Measurements from ENCODE around the gene CYP27C1. TPM values are rescaled to one million over a fixed set of nuclear protein-coding genes. Genes with fewer than 3 reads are reported as not detected.

The CYP27C1 gene
- polyA plus RNA-seq, 4 donors, result 6.6 to 12.6 (median 8.3) TPM

DNA sequence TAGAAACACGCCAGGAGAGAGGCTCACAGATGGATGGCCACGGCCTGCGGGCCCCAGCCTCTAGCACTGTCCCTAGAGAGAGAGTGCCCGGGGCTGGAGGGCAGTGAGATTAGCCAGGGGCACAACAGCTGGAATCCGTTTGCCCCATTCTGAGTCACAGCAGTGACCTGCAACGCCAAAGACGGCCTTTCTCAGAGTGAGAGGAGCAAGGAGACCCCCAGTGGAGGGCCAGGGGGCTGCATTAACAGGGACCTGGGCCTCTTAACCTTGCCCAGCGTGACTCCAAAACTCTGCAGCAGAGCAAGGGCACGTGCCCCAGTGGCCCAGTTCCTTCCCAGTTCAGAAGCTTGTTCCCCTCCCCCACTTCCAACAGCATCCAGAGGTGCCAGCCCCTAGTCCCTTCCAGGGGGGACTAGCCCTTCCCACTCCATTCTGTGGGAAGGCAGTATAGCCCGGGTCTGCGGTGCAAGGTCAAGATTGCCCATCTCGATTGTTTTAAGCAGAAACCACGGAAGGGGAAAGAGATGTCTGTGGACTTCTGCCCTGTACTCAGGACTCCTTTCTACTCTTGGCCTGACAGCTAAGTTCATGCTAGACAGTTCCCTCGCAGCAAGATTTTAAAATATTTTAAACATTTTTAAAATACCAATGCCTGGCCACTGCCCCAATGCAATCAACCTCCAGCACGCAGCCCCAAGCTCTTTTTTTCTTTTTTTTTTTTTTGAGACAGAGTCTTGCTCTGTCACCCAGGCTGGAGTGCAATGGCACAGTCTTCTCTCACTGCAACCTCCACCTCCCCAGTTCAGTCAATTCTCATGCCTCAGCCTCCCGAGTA lies 62.2 kb downstream of the CYP27C1 start:
- no peak for DNase-seq (ENCODE audit: low read depth in 4 of 4, low spot score in 2 of 4)

DNA sequence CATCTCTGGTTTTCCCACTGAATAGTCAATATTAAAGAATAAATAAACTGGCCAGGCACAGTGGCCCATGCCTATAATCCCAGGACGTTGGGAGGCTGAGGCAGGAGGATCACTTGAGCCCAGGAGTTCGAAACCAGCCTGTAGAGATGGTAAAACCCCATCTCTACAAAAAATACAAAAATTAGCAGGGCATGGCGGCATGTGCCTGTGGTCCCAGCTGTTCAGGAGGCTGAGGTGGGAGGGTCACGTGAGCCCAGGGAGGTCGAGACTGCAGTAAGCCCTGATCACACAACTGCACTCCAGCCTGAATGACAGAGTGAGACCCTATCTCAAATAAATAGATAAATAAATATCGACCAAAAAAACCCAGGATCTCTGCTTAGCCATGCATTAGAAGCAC lies 63.0 kb downstream of the CYP27C1 start:
- DNase-seq (ENCODE audit: low read depth in 4 of 4, low spot score in 2 of 4), result no peak

DNA sequence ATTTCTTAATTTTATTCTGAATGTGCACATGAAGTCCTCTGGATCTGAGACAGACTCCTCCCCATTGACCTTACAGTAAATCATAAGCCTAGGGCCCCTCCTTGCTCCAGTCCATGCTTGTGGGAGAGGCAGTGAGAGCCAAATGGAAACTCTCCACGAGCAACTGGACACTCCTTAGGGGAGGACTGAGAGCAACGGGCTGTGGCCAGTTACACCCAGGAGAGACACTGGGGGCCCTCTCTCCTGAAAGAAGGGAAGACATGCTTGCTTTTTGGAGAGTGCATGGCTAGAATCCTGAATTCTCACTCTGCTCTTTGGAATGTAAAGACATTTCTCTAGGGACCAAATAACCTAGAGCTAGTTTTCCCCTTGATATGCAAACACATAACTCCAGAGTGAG lies 64.2 kb downstream of the CYP27C1 start:
- DNase-seq (ENCODE audit: low read depth in 4 of 4, low spot score in 2 of 4), result peak in 1 of 4 donors; percentile 76

DNA sequence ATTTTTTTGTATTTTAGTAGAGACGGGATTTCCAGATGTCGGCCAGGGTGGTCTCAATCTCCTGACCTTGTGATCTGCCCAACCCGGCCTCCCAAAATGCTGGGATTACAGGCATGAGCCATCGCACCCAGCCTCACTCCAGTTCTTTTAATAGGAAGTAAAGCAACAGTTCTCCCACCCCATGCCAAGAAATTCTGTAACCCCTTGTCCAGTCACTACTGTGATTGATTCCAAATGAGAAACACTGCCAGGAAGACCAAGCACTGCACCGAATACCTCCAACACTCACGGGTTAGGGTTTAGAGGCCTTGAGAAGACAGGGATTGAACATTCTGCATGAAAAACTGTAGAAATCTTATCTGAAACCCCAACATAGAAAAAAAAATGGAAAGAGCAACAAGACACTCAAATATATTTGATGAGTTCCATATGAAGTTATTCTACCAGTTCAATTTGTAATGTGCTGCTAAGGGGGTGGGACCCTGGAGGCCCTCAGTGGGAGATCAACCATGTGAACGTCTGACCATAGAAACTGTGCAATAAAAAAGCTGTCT lies 65.0 kb downstream of the CYP27C1 start:
- DNase-seq (ENCODE audit: low read depth in 4 of 4, low spot score in 2 of 4), result peak in 1 of 4 donors; percentile 36

DNA sequence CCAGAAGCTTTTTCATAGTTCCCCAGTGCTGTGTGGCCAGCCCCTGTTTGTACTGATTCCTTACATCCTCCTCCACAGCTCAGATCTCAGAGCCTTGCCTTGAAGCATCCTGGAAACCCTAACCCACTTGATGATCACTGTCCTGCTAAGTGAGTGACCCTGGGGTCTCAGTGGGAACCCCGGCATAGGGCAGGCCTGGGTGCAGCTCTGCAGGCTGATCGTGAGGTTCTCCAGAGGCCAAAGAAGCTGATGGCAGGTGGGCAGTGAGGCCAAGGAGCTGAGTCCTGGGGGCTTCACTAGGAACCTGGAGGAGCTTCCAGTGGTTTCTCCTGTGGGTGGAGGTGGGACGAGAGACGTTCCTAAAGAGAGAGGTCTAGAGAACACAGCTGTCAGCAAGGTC lies 65.7 kb downstream of the CYP27C1 start:
- DNase-seq (ENCODE audit: low read depth in 4 of 4, low spot score in 2 of 4), result no peak

DNA sequence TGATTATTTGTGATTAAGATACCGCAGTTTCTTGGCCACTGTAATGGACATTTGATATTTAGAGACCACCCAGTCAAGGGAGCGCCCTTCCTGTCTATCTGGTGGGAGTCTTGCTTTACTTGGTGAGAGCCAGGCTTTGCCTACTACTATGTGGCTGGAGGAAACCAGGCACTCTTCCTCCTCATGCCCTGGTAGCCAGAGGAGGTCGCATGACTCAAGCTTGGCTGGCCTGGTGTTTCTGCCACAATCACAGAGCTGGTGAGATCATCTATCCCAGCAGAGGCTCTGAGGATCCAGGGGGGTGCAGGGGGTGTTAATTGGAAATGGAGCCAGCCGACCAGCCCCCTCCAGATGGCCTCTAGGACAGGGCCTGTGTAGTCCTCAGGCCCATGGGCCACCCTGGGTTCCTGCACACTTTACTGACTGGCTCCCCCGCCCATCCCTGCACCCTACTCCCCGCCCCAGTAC lies 66.4 kb downstream of the CYP27C1 start:
- no peak for DNase-seq (ENCODE audit: low read depth in 4 of 4, low spot score in 2 of 4)

DNA sequence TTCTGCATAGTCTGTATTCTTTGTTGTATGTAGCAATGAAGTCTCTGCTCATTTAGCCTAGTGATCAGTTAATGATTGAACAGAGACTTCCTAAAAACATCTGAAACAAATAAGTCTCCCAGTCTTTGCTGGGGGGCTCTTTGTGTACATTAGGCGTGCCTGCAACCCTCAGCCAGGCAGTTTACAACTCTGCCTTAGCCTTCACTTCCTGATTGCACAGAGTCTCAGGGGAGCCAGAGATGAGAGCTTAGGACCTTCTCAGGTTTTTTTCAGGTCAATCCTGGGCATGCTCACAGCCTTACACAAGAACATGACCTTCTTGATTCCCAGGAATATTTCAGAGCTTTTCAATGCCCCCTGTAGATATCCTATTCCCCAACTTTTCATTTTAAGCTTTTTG lies 69.1 kb downstream of the CYP27C1 start:
- DNase-seq (ENCODE audit: low read depth in 4 of 4, low spot score in 2 of 4), result no peak

DNA sequence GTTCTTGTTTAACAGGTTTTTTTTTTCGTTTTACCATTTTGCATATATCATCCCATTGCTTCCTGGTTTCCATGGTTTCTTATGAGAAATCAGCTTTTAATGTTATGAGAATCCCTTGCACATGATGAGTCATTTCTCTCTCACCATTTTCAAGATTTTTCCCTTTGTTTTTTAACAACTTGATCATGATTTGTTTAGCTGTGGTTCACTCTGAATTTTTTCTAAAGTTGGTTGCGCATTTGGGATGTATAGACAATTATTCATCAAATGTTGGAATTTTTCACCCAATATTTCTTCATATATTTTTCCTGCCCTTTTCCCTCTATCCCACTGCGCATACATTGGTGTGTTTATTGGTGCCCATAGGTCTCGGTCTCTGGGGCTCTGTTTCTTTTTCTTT lies 70.7 kb downstream of the CYP27C1 start:
- DNase-seq (ENCODE audit: low read depth in 4 of 4, low spot score in 2 of 4), result no peak

DNA sequence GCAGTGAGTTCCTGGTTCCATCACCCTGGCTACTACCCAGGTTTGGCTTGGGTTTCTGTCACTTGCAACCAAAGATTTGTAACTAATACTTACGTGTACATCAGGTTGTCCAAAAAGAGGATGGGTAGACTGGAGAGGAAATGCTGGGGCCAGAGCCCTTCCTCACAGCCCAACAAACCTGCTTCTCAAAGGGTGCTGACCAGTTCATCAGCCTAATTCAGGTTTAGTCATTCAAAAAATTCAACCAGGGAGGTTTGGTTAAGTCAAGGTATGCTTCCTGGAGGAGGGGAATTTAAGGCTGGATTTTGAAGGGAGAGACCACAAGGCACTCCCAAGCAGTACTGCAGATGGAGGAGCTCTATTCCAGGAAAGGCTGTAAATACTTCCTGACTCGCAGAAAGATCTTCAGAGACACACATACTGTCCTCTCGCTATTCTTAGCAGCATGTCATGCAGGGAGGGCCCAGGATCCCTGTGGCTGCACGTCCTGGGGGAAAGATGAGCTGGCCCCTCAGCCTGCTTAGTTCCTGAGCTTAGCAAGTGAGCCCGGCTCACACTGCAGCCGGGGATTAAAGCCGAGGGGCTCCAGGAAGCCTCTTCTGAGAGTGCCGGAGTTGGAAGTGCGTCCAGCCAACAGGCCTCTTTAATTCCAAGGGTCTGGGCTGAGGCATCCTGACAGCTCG lies 73.1 kb downstream of the CYP27C1 start:
- DNase-seq (ENCODE audit: low read depth in 4 of 4, low spot score in 2 of 4), result no peak

DNA sequence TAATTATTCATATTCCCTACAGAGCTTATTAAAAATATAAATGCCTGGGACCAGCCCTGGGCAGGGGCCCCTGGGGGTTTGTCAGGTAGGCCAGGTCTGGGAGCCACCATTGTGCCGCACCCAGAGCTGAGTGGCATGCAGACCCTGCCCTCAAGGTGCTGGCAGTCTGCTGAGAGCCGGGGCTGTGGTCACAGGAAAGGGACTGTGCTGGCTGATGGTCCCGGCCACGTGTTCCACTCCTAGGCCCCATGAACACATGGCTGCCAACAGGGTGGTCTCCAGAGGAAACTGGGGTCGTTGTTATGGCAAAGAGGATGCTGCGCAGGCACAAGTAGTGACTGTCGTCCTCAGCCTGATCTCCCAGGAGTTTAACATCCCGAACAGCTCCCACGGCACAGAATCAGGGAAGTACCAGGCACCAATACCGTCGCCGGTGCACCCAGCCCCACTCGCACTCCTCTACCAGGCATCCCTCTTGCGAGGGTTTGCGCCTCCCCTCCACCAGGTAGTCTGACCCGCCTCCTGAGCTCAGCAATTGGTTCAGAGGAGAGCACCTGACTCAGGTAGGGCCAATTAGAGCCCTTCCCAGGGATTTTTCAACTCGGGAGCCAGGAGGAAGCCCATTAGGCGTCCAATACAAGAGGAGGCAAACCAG lies 73.9 kb downstream of the CYP27C1 start:
- DNase-seq (ENCODE audit: low read depth in 4 of 4, low spot score in 2 of 4), result no peak

DNA sequence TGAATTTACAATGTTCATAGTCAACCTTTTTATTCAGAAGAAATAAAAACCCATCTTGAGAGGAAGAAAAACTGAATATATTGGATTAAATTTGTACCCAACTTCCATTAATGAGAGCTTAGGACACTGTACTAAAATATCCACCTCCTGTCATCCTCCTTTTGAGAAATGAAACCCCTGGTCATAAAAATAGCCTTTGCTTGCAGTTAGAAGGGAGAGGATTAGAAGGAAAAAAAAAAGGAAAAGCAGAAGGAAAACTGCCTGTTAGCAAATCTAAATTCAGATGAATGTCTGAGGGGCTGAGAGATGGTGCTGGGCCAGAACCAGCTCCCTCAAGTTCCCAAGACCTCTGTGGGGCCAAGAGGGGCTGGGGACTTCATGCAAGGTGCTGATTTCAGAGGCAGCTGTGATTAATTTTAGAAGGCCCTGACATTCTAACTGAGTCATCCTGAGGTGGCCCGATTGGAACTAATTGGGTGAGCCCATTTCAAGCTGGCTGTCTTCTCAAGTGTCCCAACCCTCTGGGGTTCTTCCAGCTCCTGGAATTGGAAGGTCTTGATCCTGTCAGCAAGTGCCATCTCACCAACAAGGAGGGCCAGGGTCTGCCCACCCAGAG lies 74.7 kb downstream of the CYP27C1 start:
- no peak for DNase-seq (ENCODE audit: low read depth in 4 of 4, low spot score in 2 of 4)

DNA sequence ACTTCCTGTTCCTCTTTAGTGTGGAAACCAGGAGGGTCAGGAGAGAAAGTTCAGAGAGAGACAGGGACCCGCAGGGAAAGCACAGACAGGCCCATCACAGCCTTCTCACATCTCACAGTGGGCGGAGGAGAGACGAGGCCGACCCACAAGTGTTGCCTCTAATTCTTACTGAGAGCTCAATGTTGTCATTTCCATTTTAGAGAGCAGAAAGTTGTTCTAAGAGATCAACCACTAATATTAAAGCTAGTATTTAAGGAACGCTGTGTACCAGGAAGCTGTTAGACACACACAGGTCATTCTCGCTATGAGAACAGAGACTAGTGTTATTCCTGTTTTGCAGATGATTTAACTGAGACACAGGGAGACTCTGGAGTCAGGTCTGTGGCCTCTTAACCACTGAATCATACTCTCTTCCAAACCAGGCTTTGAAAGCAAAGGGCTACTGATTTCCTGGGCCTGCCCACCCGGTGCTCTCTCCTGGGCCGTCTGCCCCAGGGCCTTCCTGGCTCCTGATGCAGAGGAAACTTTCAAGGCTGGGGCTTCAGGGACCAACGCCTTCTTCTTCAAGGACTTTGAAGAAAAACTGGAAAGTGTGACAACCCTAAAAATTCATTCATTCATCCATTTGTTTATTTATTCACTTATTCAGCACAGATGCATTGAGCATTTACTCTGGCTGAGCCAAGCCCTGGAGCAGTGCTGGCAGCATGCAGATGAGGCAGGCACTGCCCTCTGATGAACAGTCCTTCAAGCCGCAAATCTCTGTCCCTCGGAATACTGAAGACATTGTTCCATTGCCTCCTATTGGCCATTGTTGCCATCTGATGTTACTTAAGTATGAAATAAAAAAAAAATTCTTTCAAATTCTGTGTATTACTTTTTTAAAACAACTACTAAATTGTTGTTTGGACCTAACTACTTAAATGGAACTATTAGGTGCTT lies 76.0 kb downstream of the CYP27C1 start:
- no peak for DNase-seq (ENCODE audit: low read depth in 4 of 4, low spot score in 2 of 4)

DNA sequence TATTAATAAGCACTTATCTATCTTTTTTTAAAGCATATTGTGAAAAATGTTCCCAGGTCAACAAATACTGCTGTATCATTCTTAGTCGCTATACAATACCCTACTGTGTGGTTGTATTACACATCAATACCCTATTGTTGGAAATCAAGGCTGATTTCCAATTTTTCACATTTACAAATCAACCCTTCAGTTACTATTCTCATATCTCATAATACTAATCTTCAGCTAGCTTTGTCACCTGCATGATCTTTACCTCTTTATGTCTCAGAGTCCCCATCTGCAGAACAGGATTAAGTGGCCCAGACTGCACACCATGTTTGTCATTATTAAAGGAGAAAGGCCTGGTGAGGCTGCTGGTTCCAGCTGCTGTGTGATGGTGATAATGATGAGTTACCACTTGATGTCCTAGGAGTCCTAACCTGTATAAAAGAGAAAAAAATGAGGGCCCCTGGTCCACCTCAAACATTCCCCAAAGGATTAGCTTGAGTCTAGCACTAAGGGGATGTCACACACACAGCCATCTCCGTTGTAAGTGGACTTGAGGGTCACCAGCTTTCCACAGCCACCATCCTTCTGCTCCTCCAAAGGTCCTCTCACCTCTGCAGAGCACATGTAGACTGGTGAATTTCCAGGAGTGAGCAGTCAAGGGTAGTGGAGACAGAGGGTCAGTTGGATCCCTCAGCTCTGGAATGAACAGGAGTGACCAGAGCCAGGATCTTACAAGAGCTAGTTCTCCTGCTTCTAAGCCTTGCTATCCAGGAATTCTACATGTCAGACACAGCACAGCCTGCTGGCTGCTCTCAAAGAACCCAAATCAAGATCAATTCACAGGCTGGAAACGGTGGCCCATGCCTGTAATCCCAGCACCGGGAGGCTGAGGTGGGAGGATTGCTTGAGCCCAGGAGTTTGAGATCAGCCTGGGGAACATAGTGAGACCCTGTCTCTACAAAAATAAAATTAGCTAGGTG lies 77.2 kb downstream of the CYP27C1 start:
- DNase-seq (ENCODE audit: low read depth in 4 of 4, low spot score in 2 of 4), result no peak

DNA sequence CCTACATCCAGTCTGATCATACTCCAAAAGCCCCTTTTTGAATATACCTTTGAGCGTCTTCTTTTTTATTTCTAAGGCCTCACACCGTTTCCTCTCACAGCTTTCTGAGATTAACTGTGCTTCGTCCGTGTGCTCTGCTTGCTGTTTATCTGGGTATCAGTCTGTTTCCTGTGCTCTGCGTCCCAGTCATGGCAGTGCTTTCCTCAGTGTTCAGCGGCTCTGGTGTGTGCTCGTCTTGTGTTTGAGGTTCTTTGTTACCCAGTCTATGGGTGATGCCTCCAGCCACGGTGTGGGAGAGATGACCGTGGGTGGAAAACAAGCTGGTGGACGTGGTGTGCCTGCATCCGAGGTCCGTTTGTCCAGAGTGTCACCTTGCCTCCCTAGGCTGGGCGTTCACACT lies 79.6 kb downstream of the CYP27C1 start:
- no peak for DNase-seq (ENCODE audit: low read depth in 4 of 4, low spot score in 2 of 4)

DNA sequence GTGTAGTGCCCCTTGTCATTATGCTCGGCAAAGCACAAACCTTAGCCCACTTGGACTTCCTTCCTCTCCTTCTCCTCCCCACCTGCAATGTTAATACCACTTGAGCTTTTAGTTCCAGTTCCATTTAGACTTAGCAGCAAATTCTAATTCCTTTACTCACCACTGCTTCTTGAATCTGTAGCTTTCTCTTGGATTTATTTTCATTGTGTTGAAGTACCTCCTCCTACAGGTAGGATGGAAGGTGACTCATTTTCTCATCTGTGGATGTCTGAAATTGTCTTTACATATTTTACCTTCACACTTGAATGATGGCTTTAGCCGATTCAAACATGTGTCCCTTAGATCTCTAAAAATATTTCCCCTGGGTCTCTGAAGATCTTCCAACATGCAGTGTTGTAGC lies 80.3 kb downstream of the CYP27C1 start:
- DNase-seq (ENCODE audit: low read depth in 4 of 4, low spot score in 2 of 4), result no peak

DNA sequence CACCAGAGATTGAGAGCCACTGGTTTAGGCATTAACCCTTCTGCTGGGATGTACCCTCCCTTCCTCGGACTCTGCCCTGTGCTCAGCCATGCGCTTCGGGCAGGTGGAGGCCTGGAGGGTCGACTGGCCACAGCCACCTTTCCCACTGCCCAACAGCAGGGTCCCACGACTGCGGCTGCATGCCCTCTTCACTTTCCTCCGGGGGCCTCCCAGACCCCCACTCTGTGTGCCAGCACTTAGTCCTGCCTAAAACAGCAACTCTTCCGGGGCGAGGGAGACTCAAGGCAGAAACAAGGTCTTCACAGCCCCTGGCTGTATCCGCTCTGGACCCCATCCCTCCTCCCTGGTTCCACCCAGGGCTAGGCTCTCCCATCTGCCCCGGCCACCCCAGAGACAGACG lies 81.8 kb downstream of the CYP27C1 start:
- no peak for DNase-seq (ENCODE audit: low read depth in 4 of 4, low spot score in 2 of 4)

DNA sequence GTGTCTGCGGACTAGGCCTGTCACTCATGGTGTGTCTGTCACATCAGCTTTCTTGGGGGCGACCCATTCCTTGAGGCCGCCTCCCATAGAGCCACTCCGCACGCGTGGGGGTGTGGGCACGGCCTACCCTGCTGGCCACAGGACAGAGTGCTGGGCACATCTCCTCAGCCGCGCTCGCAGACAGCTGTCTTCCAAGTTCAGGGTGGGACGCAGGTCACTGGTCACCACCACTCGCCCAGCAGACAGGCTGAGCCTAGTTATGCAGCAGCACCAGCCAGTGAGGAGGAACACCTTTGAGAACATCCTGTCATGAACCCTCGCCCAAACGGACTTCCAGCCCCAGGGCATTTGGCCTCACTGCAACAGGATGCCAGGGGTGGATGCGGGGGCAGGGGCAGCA lies 82.4 kb downstream of the CYP27C1 start:
- no peak for DNase-seq (ENCODE audit: low read depth in 4 of 4, low spot score in 2 of 4)

DNA sequence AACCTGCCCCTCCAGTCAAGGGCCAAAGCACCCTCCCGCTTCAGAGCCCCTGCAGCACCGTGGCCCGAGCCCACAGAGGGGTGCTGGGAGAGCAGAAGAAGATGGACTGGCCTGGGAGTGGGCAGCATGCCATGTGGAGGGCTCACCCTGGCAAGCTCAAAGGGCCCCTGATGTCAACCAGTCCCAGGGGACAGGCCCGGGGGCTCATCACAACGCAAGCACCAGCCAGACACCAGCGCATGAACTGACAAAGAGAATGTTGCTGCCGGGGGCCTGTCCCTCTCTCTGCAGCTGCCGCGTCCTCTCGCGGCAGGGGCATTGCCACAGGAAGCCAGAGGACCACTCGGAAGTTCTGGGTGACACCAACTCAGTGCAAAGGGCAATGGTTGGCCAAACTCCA lies 82.9 kb downstream of the CYP27C1 start:
- no peak for DNase-seq (ENCODE audit: low read depth in 4 of 4, low spot score in 2 of 4)
